HCEC 1CT (cell line): ENCODE measurements around the gene TTLL4.

Experiments
- DNase-seq: peaks from one replicate; pipeline ENCODE4 v3.0.0-alpha.2; 2017

TTLL4 gene

DNA sequence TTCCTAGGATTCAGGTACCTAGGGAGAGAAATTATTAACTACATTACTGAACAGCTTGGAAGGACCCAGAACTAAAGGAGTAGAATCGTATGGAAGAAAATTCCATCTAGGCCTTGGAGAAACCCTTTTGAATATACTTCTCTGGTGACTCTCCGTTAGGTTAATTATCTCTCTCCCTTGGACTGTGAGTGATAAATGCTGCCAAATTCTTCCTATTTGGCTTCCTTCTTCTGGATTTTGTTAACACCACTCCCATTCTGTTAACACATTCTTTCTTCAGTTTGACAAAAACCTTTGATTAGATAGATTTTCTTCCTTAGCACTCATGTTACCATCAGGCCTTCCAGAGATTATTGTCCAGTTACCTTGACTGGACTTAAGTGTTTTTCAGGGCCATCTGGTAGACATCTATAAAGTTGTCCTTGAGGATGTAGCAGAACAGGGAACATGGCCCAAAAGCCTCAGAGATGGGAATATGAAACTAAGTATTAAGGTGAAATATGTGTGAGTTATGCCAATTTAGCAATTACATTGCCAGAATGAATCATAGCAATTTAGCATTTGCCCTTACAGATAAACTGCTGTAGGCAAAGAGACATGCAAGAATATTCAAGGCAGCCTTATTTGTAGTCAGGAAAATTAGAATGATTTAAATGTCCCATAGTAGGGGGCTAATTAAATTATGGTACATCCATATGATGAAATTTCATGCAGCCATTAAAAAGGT lies 78.1 kb downstream of the TTLL4 start:
- DNase-seq: no peak

DNA sequence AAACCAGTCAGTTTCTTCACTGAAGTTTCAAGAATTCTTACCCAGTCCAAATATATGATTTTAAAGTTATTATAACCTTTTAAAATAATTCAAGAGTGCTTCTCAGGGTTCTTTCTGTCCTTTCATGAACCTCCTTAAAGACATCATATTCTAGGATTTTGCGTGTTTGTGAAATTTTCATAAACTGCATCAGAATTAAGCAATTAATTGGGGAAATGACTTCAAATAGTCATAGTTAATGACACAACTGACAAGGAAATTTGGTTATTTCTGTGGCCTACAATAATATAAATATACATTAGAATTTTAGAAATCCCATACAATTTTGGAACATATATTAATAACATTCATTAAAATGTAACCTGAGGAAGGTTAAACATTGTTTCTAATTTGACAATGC lies 81.8 kb downstream of the TTLL4 start:
- no peak for DNase-seq

DNA sequence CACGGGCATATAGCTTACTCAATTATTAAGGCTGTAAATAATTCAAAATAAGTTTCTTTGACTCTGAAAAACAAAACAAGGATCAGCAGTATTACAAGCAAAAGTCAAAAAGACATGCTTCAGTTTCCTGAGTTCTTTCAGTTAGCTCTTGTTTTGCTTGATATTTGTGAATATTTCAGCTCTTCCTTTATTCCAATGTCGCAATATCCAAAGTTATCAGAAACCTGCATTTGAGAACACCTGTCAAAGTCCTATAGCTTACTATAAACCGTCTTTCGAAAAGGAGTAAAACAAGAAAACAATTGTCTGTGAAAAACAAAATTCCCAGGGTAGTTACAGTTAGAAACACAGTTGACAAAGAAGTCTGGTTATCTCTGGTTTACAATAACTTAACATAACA lies 86.1 kb downstream of the TTLL4 start:
- DNase-seq: no peak

DNA sequence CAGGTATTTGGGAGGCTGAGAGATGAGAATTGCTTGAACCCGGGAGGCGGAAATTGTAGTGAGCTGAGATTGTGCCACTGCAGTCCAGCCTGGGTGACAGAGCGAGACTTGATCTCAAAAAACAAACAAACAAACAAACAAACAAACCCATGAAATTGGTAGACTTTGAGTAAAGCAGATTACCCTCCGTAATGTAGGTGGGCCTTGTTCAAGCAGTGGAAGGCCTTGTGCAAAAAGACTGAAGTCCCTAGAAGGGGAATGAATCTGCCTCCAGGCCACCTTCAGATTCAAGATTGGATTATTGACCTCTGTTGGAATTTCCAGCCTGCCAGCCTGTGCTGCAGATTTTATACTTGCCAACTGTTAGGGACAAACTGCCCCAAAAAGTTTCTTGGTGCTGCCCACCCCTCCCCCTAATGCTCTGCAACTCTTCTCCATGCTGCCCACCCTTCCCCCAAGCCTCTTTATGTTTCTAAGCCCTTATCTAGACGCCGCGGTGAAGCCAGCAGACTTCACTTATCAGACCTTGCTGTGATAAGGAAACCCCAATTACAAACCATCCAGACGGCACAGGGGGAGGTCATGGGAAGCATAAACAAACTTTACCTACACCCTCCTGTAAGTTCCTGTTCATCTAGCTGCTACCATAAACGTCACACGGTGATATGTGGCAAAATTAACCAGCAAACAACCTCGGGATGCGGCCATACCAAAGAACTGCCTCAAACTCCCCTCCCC lies 88.3 kb downstream of the TTLL4 start:
- no peak for DNase-seq

DNA sequence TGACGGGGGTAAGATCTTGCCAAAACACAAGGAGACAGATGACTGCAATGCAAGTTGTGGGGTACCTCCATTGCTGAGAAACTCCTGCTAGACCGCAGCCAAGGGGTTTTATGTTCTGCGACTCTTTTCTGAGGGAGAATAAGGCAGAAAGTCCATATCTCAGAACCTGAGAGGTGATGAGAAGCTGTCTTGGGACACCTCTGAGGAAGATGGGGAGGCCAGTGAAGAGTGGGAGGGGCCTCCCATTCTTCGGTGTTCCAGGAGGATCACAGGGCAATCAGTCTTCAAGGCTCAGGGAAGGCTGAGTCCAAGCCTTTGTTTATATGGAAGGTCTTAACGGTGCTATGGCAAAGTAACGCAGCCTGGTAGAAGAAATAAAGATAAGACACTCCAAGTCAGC lies 89.4 kb downstream of the TTLL4 start:
- no peak for DNase-seq

DNA sequence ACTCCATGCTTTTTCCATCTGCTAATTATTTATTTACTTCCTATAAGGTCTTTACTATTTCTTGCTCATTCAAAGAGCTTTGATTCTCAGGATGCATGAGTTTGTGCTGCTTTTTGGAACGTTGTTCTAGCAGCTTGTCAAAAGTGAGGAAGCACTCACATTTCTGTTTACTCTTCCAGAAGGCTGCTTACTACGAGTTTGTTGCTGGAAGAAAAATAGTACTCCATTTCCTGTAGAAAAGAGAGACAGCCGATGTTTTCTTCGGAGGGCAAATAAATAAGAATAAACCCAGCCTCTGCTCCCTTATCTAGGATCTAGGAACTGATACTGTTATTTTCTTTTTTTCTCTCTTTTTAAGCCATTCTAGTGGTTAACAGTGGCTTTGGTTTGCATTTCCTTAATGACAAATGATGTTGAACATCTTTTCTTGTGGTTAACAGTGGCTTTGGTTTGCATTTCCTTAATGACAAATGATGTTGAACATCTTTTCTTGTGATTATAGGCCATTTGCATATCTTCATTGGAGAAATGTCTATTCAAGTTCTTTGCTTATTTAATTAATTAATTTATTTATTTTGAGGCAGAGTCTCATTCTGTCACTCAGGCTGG lies 91.9 kb downstream of the TTLL4 start:
- no peak for DNase-seq

DNA sequence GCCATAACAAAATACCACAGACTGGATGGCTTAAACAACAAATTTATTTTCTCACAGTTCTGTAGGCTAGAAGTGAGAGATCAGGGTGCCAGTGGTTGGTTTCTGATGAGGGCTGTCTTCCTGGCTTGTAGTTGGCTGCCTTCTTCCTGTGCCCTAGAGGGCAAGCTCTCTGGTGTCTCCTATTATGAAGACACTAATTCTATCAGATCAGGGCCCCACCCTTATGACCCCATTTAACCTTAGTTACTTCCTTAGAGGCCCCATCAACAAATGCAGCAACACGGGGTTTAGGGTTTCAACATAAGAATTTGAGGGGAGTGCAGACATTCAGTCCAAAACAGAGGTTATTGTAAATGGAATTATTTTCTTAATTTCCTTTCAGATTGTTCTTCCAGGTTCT lies 94.2 kb downstream of the TTLL4 start:
- DNase-seq: no peak
